ENCODE results near the gene ZNF83. TPM values are rescaled to one million over a fixed set of nuclear protein-coding genes. Genes with fewer than 3 reads are reported as not detected.

The ZNF83 gene
- total RNA-seq, 1 experiment from 2014 or later, result 31.6 TPM

GRCh38 chr19:52658595-52658994 is 20.4 kb upstream of the ZNF83 start:
- no peak overlapping the region for H3K14ac ChIP-seq (ENCODE audit: insufficient read depth, low read length)
- Mint-ChIP-seq H3K36me3 (ENCODE audit: insufficient read depth in 1 of 3, low read depth in 3 of 3) (peaks cover 14 to 24% (median 15%) of the 10 kb centered on the region in 3 experiments; a peak in 6 of 7 replicates), H3K27me3 (ENCODE audit: low read depth) (no peaks in the 10 kb centered on the region), H3K4me3 (no peak overlapping the region), H3K9me3 (no peaks in the 10 kb centered on the region), H3K4me1 (peaks cover 4 to 5% of the 10 kb centered on the region in 2 experiments), H3K27ac (no peak overlapping the region)
- no peaks in the 10 kb centered on the region for H3K4me1 ChIP-seq (ENCODE audit: insufficient read depth, low read length)
- no CpG with 5 or more reads among the region's 5 CpGs for WGBS (ENCODE audit: extremely low coverage, insufficient read length, low lambda C conversion rate)
- no peak overlapping the region for H2AFZ ChIP-seq (ENCODE audit: low read length)
- no peaks in the 10 kb centered on the region for H3K79me2 ChIP-seq (ENCODE audit: insufficient read depth, low read length)
- H2BK120ac ChIP-seq (ENCODE audit: low read depth, low read length, poor library complexity, severe bottlenecking), result no peak overlapping the region
- H2BK12ac ChIP-seq (ENCODE audit: insufficient read length, low read depth, low read length), result no peak overlapping the region
- H4K20me1 ChIP-seq (ENCODE audit: control insufficient read depth, insufficient read depth, insufficient read length), result no peaks in the 10 kb centered on the region
- no peak; the same call in 2 of the 3 replicates for TF ChIP-seq CTCF (conservative IDR thresholded peaks at IDR 0.05)
- no peak for DNase-seq
- H3K27ac ChIP-seq (ENCODE audit: insufficient read length, low read depth, low read length), result no peak overlapping the region
- H2BK5ac ChIP-seq (ENCODE audit: insufficient read length, low read length), result no peak overlapping the region
- H3K27me3 ChIP-seq (ENCODE audit: insufficient read depth, low read length), result no peaks in the 10 kb centered on the region
- H3K4ac ChIP-seq (ENCODE audit: low read depth, low read length), result no peak overlapping the region
- H4K5ac ChIP-seq (ENCODE audit: insufficient read length, low read depth, low read length), result no peak overlapping the region
- no peak overlapping the region for H3K23ac ChIP-seq (ENCODE audit: insufficient read length, low read depth, low read length)
- H4K8ac ChIP-seq (replicated peaks; ENCODE audit: insufficient read length, low read depth, low read length), result no peak overlapping the region
- H4K91ac ChIP-seq (ENCODE audit: insufficient read length, low read depth, low read length), result no peak overlapping the region
- H3K79me1 ChIP-seq (ENCODE audit: insufficient read depth, low read depth, low read length, poor library complexity, severe bottlenecking), result no peaks in the 10 kb centered on the region
- H3K56ac ChIP-seq (ENCODE audit: insufficient read length, low read depth, low read length), result no peak overlapping the region
- H3K23me2 ChIP-seq (ENCODE audit: insufficient read length, low read depth, low read length, poor library complexity, severe bottlenecking), result no peaks in the 10 kb centered on the region
- no peak overlapping the region for H3T11ph ChIP-seq (ENCODE audit: low read length)
- no peak overlapping the region for H3K18ac ChIP-seq (ENCODE audit: insufficient read length, low read depth, low read length)
- H2AK5ac ChIP-seq (ENCODE audit: insufficient read length, low read length), result no peak overlapping the region
- no peak overlapping the region for H3K4me2 ChIP-seq (ENCODE audit: insufficient read depth, insufficient read length, low read length)
- H2BK20ac ChIP-seq (ENCODE audit: low read depth, low read length, poor library complexity, severe bottlenecking), result no peak overlapping the region
- H3K9ac ChIP-seq (ENCODE audit: extremely low read depth, insufficient read length, low read length), result no peak overlapping the region
- no peaks in the 10 kb centered on the region for H3K9me3 ChIP-seq (ENCODE audit: control insufficient read depth, low read depth, low read length)
- no peak overlapping the region for H2BK15ac ChIP-seq (ENCODE audit: low read depth, low read length)
